Neural crest cell (in vitro differentiated cells): ENCODE measurements around the gene OR2V2. TPM values are rescaled to one million over a fixed set of nuclear protein-coding genes. Genes with fewer than 3 reads are reported as not detected.

Experiments
- DNase-seq: peaks from one replicate; pipeline ENCODE4 v3.0.0; 2021; ENCODE audit warnings: low read depth, mixed read lengths, low spot score
- H3K27ac Mint-ChIP-seq: one replicate; pipeline ENCODE4 v1.8.0; 2021; ENCODE audit warnings: mild to moderate bottlenecking, mixed read lengths; ENCODE audit not compliant: unreplicated experiment
- H3K27me3 Mint-ChIP-seq: 2 replicates; pipeline ENCODE4 v1.8.0; 2021; ENCODE audit warnings: low read depth, mild to moderate bottlenecking, mixed read lengths
- H3K36me3 Mint-ChIP-seq: 2 replicates; pipeline ENCODE4 v1.8.0; 2021; ENCODE audit warnings: low read depth, mild to moderate bottlenecking, mixed read lengths
- H3K4me1 Mint-ChIP-seq: 2 replicates; pipeline ENCODE4 v1.8.0; 2021; ENCODE audit warnings: mixed read lengths
- H3K4me3 Mint-ChIP-seq: one replicate; pipeline ENCODE4 v1.8.0; 2021; ENCODE audit warnings: mild to moderate bottlenecking, mixed read lengths
- H3K9me3 Mint-ChIP-seq: 2 replicates; pipeline ENCODE4 v1.8.0; 2021; ENCODE audit warnings: mixed read lengths
- CTCF ChIP-seq: fragments of 200-600 bp; sonication (generic); conservative IDR thresholded peaks from 2 replicates; pipeline ENCODE4 v1.5.0; 2021; ENCODE audit warnings: antibody characterized with exemption, mild to moderate bottlenecking
- total RNA-seq: library from RNA; stranded (reverse); gene quantifications from 2 replicates; pipeline ENCODE4 v1.2.1, GENCODE V29; 2021

Gene OR2V2
- total RNA-seq, 1 donor from 2014 or later: not detected

GRCh38 chr5:181188700-181189362 is 41.4 kb downstream of the OR2V2 start:
- H3K4me1 Mint-ChIP-seq: peaks cover 50% of the 10 kb centered on the region
- peaks cover 18% of the 10 kb centered on the region for H3K36me3 Mint-ChIP-seq
- peak overlapping the region; percentile 94 for H3K27ac Mint-ChIP-seq
- peaks cover 5% of the 10 kb centered on the region for H3K9me3 Mint-ChIP-seq
- H3K27me3 Mint-ChIP-seq: peaks cover 67% of the 10 kb centered on the region
- TF ChIP-seq CTCF: no peak
- DNase-seq: peak; percentile 87
- H3K4me3 Mint-ChIP-seq: peak overlapping the region; percentile 99

GRCh38 chr5:181189363-181189961 is 42.1 kb downstream of the OR2V2 start:
- H3K4me1 Mint-ChIP-seq: peaks cover 46% of the 10 kb centered on the region
- H3K9me3 Mint-ChIP-seq: peaks cover 3% of the 10 kb centered on the region
- no peak for TF ChIP-seq CTCF
- peak; percentile 40 for DNase-seq
- peak overlapping the region; percentile 99 for H3K4me3 Mint-ChIP-seq
- peak overlapping the region; percentile 94 for H3K27ac Mint-ChIP-seq
- H3K27me3 Mint-ChIP-seq: peaks cover 63% of the 10 kb centered on the region
- peaks cover 15% of the 10 kb centered on the region for H3K36me3 Mint-ChIP-seq

GRCh38 chr5:181189962-181190710 is 42.8 kb downstream of the OR2V2 start:
- TF ChIP-seq CTCF: no peak
- H3K9me3 Mint-ChIP-seq: peaks cover 3% of the 10 kb centered on the region
- peaks cover 63% of the 10 kb centered on the region for H3K27me3 Mint-ChIP-seq
- peak overlapping the region; percentile 99 for H3K4me3 Mint-ChIP-seq
- H3K36me3 Mint-ChIP-seq: peaks cover 15% of the 10 kb centered on the region
- H3K27ac Mint-ChIP-seq: no peak overlapping the region
- peak; percentile 9 for DNase-seq
- H3K4me1 Mint-ChIP-seq: peaks cover 42% of the 10 kb centered on the region

- DNase-seq: peak; percentile 46
- peaks cover 42% of the 10 kb centered on the region for H3K4me1 Mint-ChIP-seq
- peak; percentile 41 for TF ChIP-seq CTCF
- H3K9me3 Mint-ChIP-seq: peaks cover 3% of the 10 kb centered on the region
- H3K36me3 Mint-ChIP-seq: peaks cover 15% of the 10 kb centered on the region
- H3K27me3 Mint-ChIP-seq: peaks cover 62% of the 10 kb centered on the region
- peak overlapping the region; percentile 99 for H3K4me3 Mint-ChIP-seq
- H3K27ac Mint-ChIP-seq: no peak overlapping the region
These were observed 43.5 kb downstream of the OR2V2 start for GRCh38 chr5:181190711-181191525.
